Astrocyte (in vitro differentiated cells and primary cell): ENCODE data around the gene GLB1L2.

ENCODE experiments used
- EZH2 ChIP-seq: IDR thresholded peaks from 2 replicates; pipeline ENCODE4 v1.6.1; 2012; ENCODE audit warnings: mild to moderate bottlenecking, low read length, inconsistent platforms; ENCODE audit not compliant: insufficient read depth
- TF ChIP-seq, protein P1 (sequence below): IDR thresholded peaks from 2 replicates; pipeline ENCODE4 v1.5.1; 2011; ENCODE audit warnings: low read depth, mild to moderate bottlenecking, inconsistent platforms, low read length, moderate library complexity; ENCODE audit not compliant: insufficient read depth

DNA sequence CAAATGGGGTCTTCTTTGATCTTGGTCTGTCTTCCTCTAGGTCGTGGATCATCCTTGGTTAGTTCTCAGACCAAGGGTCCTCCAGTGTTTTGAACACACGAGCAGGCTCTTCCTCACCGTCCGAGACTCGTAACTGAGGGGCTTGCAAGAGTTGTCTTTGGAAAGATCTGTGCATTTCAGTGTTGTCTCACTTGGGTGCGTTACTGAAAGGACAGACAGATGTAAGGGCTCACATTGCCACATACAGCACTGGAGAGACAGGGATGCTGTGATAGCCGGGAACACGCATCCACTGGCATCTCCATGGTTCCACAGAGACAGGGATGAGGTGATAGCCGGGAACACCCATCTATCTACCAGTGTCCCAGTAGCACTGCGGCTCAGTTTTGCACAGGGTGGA lies 15.7 kb downstream of the GLB1L2 start:
- no peak for TF ChIP-seq EZH2
- TF ChIP-seq, protein P1, sequence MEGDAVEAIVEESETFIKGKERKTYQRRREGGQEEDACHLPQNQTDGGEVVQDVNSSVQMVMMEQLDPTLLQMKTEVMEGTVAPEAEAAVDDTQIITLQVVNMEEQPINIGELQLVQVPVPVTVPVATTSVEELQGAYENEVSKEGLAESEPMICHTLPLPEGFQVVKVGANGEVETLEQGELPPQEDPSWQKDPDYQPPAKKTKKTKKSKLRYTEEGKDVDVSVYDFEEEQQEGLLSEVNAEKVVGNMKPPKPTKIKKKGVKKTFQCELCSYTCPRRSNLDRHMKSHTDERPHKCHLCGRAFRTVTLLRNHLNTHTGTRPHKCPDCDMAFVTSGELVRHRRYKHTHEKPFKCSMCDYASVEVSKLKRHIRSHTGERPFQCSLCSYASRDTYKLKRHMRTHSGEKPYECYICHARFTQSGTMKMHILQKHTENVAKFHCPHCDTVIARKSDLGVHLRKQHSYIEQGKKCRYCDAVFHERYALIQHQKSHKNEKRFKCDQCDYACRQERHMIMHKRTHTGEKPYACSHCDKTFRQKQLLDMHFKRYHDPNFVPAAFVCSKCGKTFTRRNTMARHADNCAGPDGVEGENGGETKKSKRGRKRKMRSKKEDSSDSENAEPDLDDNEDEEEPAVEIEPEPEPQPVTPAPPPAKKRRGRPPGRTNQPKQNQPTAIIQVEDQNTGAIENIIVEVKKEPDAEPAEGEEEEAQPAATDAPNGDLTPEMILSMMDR, result no peak
